Heart left ventricle (tissue), 16 donors: ENCODE data around the gene OR2D2. TPM values are rescaled to one million over a fixed set of nuclear protein-coding genes. Genes with fewer than 3 reads are reported as not detected.

Experiments
- ATAC-seq, 4 donors: fragments of 200-7000 bp; cut with Tn5 transposase; one replicate each; pipeline ENCODE4 v1.9.1; 2020 to 2022; ENCODE audit warnings: moderate library complexity in 4 of 4, mild to moderate bottlenecking in 3 of 4, moderate number of reproducible peaks in 1 of 4
- DNase-seq, 5 donors: peaks; one replicate each; pipeline ENCODE4 v3.0.0-alpha.2; 2020
- H3K27ac ChIP-seq, 12 donors: fragments of 200-600 bp; sonication (generic) in 4 of 12; one replicate each; pipeline versions ENCODE4 v1.5.0 to v1.8.0; 2016 to 2022; ENCODE audit warnings: mild to moderate bottlenecking in 2 of 12
- H3K27me3 ChIP-seq, 9 donors: fragments of 200-600 bp; sonication (generic) in 2 of 9; one replicate each; pipeline versions ENCODE4 v1.5.1 to v1.8.0; 2016 to 2022; ENCODE audit warnings: mild to moderate bottlenecking in 3 of 9
- H3K36me3 ChIP-seq, 9 donors: fragments of 200-600 bp; sonication (generic) in 2 of 9; one replicate each; pipeline versions ENCODE4 v1.5.0 to v1.8.0; 2018 to 2022; ENCODE audit warnings: mild to moderate bottlenecking in 2 of 9
- H3K4me1 ChIP-seq, 12 donors: fragments of 200-600 bp; sonication (generic) in 4 of 12; one replicate each; pipeline versions ENCODE4 v1.5.0 to v1.8.0; 2016 to 2022; ENCODE audit warnings: mild to moderate bottlenecking in 3 of 12
- H3K4me3 ChIP-seq, 12 donors: fragments of 200-600 bp; sonication (generic) in 4 of 12; one replicate each; pipeline versions ENCODE4 v1.5.0 to v1.8.0; 2017 to 2022; ENCODE audit warnings: mild to moderate bottlenecking in 9 of 12, moderate library complexity in 4 of 12
- H3K9me3 ChIP-seq, 12 donors: fragments of 200-600 bp; sonication (generic) in 4 of 12; one replicate each; pipeline versions ENCODE4 v1.5.0 to v1.8.0; 2016 to 2022; ENCODE audit warnings: mild to moderate bottlenecking in 1 of 12
- POLR2A ChIP-seq, 2 donors: fragments of 450-650 bp; IDR thresholded peaks; one replicate each; pipeline ENCODE4 v1.6.1; 2017; ENCODE audit warnings: antibody characterized with exemption in 2 of 2, mild to moderate bottlenecking in 2 of 2, moderate library complexity in 2 of 2
- WGBS, 4 donors: extraction: QIAGEN DNeasy Blood & Tissue Kit in 2 of 4; methylation state at CpG; one replicate each; pipeline versions ENCODE4 v1.1.5 to v1.1.7; 2013 to 2018; 5-methylcytosine and 5-hydroxymethylcytosine counted together
- intact Hi-C, 10 donors: fragments of 100-400 bp; cut with DNase I; formaldehyde crosslinking; loops; one replicate each; pipeline versions ENCODE4 v1.11.1 to v1.14.2; 2022
- long read RNA-seq, 3 donors: library from polyadenylated mRNA; unstranded; transcript quantifications; one replicate each; pipeline ENCODE4 v2.0.0, GENCODE V29; 2020 to 2021
- polyA plus RNA-seq, 2 donors: library from polyadenylated mRNA; stranded (reverse); fragments of 200-250 nt; gene quantifications; one replicate each; pipeline ENCODE4 v1.2.3, GENCODE V29; 2013
- total RNA-seq, 9 donors: library from RNA; depleted of rRNA in 2 of 9; stranded (reverse); fragments of >200 nt in 2 of 9; fragmentation: NEBNext Ultra II Directional in 3 of 9; extraction: Animal tissue kit (Norgen Biotek cat#: 25700) in 3 of 9; gene quantifications; one replicate each; pipeline versions ENCODE4 v1.1.0 to v1.2.4, GENCODE V29; 2016 to 2023
- TF ChIP-seq, protein P1 (sequence below), 12 donors: fragments of 200-600 bp; sonication (generic) in 4 of 12; IDR thresholded peaks; one replicate each; pipeline versions ENCODE4 v1.5.0 to v1.8.0; 2018 to 2022; ENCODE audit warnings: antibody characterized with exemption in 12 of 12, mild to moderate bottlenecking in 5 of 12
- donor health status: ischemic (EF 13 %, LVEDD 7.1; RV severe dilation, severe dysfunction).
- donor health status: healthy with polysubstance abuse.
- donor health status: DM: no; HTN: yes; CAD: no.
- donor health status: DM: no; HTN: no; CAD: no.
- donor health status: ischemic (EF 25% LVEDD 6.9; RV normal size, moderate dysfunction).
- donor health status: ischemic (EF 25% LVEDD 5.7; RV mildly dilated, moderate dysfunction).
- donor health status: healthy.
- donor health status: DM: yes; HTN: yes; CAD: no.
- donor health status: ischemic (EF 35%, LVEDD 5.7; RV mildly dilated, moderate dysfunction).
- donor health status: nonischemic (EF 11% LVEDD 7.7; RV severe dilation, severe dysfunction).
- donor health status: DM: yes; HTN: yes; CAD: no.
- donor health status: PGD.
- donor health status: ischemic (EF 29% LVEDD 5.4; RV normal size, mild dysfunction).
- donor health status: nonischemic (EF 23%, LVEDD 6.1; RV moderate dilation, normal function).

Gene OR2D2
- total RNA-seq (not detected), polyA plus RNA-seq (not detected)
- long read RNA-seq, donor 1, result 0 reads
- long read RNA-seq, donor 2, result 0 reads
- long read RNA-seq, donor 3, result 0 reads

GRCh38 chr11:6892400-6892799, at the start of gene OR2D2:
Gene OR2D2, minus strand, starts transcription at chr11:6892500. Its CDS starts 0 bp downstream, at chr11:6892500.
- no peak for ATAC-seq
- 75 to 85% (median 82%) methylated on average over 2 of the region's 2 CpGs for WGBS, 4 donors
- no peak for DNase-seq
- Histone ChIP-seq H3K27ac (no peak within 1 kb of the TSS), H3K36me3 (no peaks in the 10 kb centered on the region), H3K9me3 (peaks cover 0 to 12% (median 0%) of the 10 kb centered on the region in 12 donors), H3K27me3 (no peaks in the 10 kb centered on the region), H3K4me3 (no peak within 1 kb of the TSS), H3K4me1 (no peaks in the 10 kb centered on the region)
- no peak for TF ChIP-seq POLR2A (IDR thresholded peaks at IDR 0.05)
- TF ChIP-seq, protein P1, sequence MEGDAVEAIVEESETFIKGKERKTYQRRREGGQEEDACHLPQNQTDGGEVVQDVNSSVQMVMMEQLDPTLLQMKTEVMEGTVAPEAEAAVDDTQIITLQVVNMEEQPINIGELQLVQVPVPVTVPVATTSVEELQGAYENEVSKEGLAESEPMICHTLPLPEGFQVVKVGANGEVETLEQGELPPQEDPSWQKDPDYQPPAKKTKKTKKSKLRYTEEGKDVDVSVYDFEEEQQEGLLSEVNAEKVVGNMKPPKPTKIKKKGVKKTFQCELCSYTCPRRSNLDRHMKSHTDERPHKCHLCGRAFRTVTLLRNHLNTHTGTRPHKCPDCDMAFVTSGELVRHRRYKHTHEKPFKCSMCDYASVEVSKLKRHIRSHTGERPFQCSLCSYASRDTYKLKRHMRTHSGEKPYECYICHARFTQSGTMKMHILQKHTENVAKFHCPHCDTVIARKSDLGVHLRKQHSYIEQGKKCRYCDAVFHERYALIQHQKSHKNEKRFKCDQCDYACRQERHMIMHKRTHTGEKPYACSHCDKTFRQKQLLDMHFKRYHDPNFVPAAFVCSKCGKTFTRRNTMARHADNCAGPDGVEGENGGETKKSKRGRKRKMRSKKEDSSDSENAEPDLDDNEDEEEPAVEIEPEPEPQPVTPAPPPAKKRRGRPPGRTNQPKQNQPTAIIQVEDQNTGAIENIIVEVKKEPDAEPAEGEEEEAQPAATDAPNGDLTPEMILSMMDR (IDR thresholded peaks at IDR 0.05), result no peak
- intact Hi-C loops, result no loop called here

GRCh38 chr11:6941970-6942369, 49.7 kb upstream of the OR2D2 start:
- Histone ChIP-seq H3K4me1 (no peaks in the 10 kb centered on the region), H3K36me3 (no peaks in the 10 kb centered on the region), H3K27me3 (no peaks in the 10 kb centered on the region), H3K4me3 (no peak overlapping the region), H3K9me3 (no peaks in the 10 kb centered on the region), H3K27ac (no peak overlapping the region)
- intact Hi-C loops, result no loop called here
- ATAC-seq (no peak), DNase-seq (no peak)
- TF ChIP-seq POLR2A (IDR thresholded peaks at IDR 0.05), result no peak
- TF ChIP-seq, protein P1 (IDR thresholded peaks at IDR 0.05), result no peak

DNA sequence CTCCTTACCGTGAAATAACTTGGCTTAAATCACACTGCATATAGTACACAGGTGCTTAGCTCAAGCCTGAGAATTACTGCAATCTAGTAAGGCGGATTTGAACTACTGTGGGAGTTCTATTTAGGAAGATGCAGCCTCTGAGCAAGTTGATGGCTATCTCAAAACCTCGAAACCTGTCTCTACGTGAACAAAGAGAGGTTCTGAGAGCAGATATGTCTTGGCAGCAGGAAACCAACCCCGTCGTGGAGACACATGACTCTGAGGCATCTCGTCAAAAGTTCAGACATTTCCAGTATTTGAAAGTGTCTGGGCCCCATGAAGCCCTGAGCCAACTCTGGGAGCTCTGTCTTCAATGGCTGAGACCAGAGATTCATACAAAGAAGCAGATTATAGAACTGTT, 39.8 kb upstream of the OR2D2 start:
- H3K4me3 ChIP-seq, result no peak overlapping the region
- no peak for DNase-seq
- no peak for ATAC-seq
- no peak overlapping the region for H3K27ac ChIP-seq
- H3K36me3 ChIP-seq, result no peaks in the 10 kb centered on the region
- intact Hi-C loops, result no loop called here
- no peak for TF ChIP-seq POLR2A (IDR thresholded peaks at IDR 0.05)
- TF ChIP-seq, protein P1 (IDR thresholded peaks at IDR 0.05), result no peak
- WGBS, 4 donors, result 81 to 88% (median 87%) methylated on average over 7 of the region's 7 CpGs
- H3K9me3 ChIP-seq, result no peaks in the 10 kb centered on the region
- H3K27me3 ChIP-seq, result peaks cover 0 to 23% (median 0%) of the 10 kb centered on the region in 9 donors
- H3K4me1 ChIP-seq, result peaks cover 0 to 5% (median 3%) of the 10 kb centered on the region in 12 donors

DNA sequence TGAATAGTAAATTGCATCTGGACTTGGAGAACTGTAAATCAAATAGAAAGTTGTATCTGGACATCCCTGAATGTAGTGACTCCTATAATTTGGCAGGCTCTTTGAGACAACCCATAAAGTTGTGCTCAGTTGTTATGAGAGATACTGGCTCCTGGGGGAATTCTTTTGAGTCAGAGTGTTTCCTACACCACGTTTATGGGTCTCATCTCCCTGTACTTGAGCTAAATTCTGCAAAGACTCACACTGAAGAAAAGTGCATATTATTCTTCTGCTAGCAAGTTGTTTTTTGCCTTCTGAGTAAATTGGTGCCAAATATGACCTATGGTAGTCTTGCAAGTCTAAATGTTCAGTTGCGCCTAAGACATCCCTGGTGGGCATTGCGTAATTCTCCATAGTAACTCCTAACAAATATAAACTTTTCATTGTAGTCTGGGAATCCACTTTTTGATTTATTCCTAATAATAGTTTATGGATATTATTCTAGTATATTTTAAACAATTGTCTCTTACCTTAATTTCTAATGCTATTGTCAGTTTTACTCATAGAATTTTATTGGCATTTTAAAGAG, 38.9 kb upstream of the OR2D2 start:
- DNase-seq (no peak), ATAC-seq (no peak)
- 81 to 88% (median 83%) methylated on average over 3 of the region's 3 CpGs for WGBS, 4 donors
- no peaks in the 10 kb centered on the region for H3K9me3 ChIP-seq
- H3K4me1 ChIP-seq, result peaks cover 0 to 12% (median 5%) of the 10 kb centered on the region in 12 donors
- no peaks in the 10 kb centered on the region for H3K36me3 ChIP-seq
- peaks cover 0 to 27% (median 0%) of the 10 kb centered on the region in 9 donors for H3K27me3 ChIP-seq
- TF ChIP-seq, protein P1 (IDR thresholded peaks at IDR 0.05), result no peak
- TF ChIP-seq POLR2A (IDR thresholded peaks at IDR 0.05), result no peak
- intact Hi-C loops, result no loop called here
- no peak overlapping the region for H3K4me3 ChIP-seq
- no peak overlapping the region for H3K27ac ChIP-seq
